IPS-20b (cell line): ENCODE measurements around the gene TFF1.

Experiments used
- H3K27ac ChIP-seq: one replicate; pipeline ENCODE4 v1.5.1; 2013; ENCODE audit warnings: low read length
- H3K27me3 ChIP-seq: 2 replicates; pipeline ENCODE4 v1.6.1; 2013; ENCODE audit warnings: mild to moderate bottlenecking, low read length, inconsistent platforms; ENCODE audit not compliant: insufficient read depth
- H3K36me3 ChIP-seq: 2 replicates; pipeline ENCODE4 v1.6.1; 2013; ENCODE audit warnings: low read depth, mild to moderate bottlenecking, inconsistent platforms, low read length, moderate library complexity; ENCODE audit not compliant: insufficient read depth
- H3K4me1 ChIP-seq: 2 replicates; pipeline ENCODE4 v1.6.1; 2013; ENCODE audit warnings: mild to moderate bottlenecking, control low read depth, inconsistent platforms, low read length, moderate library complexity; ENCODE audit not compliant: insufficient read depth
- H3K4me3 ChIP-seq: 2 replicates; pipeline ENCODE4 v1.5.1; 2013; ENCODE audit warnings: mild to moderate bottlenecking, low read length, inconsistent platforms
- H3K9ac ChIP-seq: 2 replicates; pipeline ENCODE4 v1.6.1; 2013; ENCODE audit warnings: low read depth, mild to moderate bottlenecking, inconsistent platforms, low read length, moderate library complexity
- H3K9me3 ChIP-seq: 2 replicates; pipeline ENCODE4 v1.6.1; 2013; ENCODE audit warnings: mild to moderate bottlenecking, low read depth, low read length, inconsistent platforms; ENCODE audit not compliant: insufficient read depth

Gene TFF1

GRCh38 chr21:42377951-42378340, 11.6 kb upstream of the TFF1 start:
- H3K27me3 ChIP-seq, result peaks cover 24% of the 10 kb centered on the region
- no peak overlapping the region for H3K27ac ChIP-seq
- H3K36me3 ChIP-seq, result no peaks in the 10 kb centered on the region
- H3K4me1 ChIP-seq, result no peaks in the 10 kb centered on the region
- H3K9ac ChIP-seq, result no peak overlapping the region
- H3K9me3 ChIP-seq, result no peaks in the 10 kb centered on the region
- no peak overlapping the region for H3K4me3 ChIP-seq

GRCh38 chr21:42377211-42377950, 11.0 kb upstream of the TFF1 start:
- Histone ChIP-seq H3K9me3 (no peaks in the 10 kb centered on the region), H3K27me3 (peaks cover 25% of the 10 kb centered on the region), H3K27ac (no peak overlapping the region), H3K9ac (no peak overlapping the region), H3K4me3 (no peak overlapping the region), H3K4me1 (no peaks in the 10 kb centered on the region), H3K36me3 (no peaks in the 10 kb centered on the region)

DNA sequence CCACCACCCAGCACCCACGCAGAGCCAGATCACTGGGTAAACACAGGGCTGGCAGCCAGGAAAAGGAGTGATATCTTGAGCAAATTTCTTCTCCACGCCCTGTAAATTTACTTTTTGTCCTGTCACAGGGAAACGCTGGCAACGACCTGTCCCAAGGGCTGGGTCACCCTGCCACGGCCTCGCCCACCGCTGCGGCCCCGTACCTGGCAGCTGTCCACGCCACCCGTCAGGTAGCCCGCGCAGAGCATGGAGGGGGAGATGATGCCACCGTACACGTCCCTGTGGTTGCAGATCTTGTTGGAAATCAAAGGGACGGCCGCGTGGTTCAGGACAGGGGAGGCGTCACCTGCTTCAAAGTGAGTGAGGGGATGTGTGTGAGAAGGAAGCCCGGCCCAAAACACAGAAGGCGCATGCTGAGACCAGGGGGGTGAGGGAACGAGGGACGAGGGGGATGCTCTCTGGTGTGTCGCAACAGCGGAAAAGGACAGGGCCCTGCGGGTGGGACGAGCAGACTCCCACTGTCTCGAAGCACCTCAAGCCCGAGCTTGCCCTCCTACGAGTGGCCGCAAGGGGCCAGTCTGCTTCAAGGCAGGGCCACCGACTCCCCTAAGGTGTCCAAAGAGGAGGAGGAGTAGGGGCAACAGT, 10.1 kb upstream of the TFF1 start:
- Histone ChIP-seq H3K9ac (no peak overlapping the region), H3K4me3 (no peak overlapping the region), H3K4me1 (no peaks in the 10 kb centered on the region), H3K27ac (no peak overlapping the region), H3K27me3 (peaks cover 25% of the 10 kb centered on the region), H3K36me3 (no peaks in the 10 kb centered on the region), H3K9me3 (no peaks in the 10 kb centered on the region)

DNA sequence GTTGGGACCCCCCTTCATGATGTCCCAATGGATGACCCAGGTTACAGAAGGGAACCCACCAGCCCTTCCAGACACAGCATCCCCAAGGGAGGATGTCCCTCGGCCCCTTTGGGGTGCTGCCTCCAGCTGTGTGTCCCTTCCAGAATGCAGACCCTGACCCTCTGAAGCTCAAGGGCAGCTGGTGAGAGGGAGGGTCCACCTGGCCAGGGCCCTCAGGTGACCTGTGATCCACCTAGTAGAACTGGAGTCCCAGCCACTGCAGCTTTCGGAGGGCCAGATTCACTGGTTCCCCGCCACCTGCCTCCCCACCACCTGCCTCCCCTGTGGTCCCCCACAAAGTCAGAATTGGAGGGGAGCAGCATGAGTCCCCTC, 9.6 kb upstream of the TFF1 start:
- no peaks in the 10 kb centered on the region for H3K9me3 ChIP-seq
- no peaks in the 10 kb centered on the region for H3K4me1 ChIP-seq
- peaks cover 25% of the 10 kb centered on the region for H3K27me3 ChIP-seq
- no peaks in the 10 kb centered on the region for H3K36me3 ChIP-seq
- H3K9ac ChIP-seq, result no peak overlapping the region
- H3K4me3 ChIP-seq, result no peak overlapping the region
- H3K27ac ChIP-seq, result no peak overlapping the region

DNA sequence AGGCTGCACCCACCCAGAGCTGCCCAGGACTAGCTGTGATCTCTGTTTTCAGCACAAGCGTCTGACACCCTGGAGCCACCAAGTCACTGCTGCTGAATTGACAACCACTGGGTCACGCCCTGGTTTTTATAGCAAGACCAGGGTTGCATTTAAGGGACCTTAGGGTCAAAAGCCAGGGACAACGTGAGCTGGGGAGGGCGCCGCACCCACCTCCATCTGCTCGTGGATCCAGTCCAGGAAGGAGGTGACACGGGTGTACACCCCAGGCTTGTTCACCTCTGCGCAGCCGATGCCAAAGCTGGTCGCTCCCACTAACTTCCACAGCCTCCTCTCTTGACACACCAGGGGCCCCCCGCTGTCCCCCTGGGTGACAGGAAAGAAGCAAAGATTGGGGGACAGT, 9.2 kb upstream of the TFF1 start:
- no peaks in the 10 kb centered on the region for H3K36me3 ChIP-seq
- H3K9ac ChIP-seq, result no peak overlapping the region
- no peaks in the 10 kb centered on the region for H3K4me1 ChIP-seq
- H3K27me3 ChIP-seq, result peaks cover 25% of the 10 kb centered on the region
- no peak overlapping the region for H3K4me3 ChIP-seq
- no peaks in the 10 kb centered on the region for H3K9me3 ChIP-seq
- H3K27ac ChIP-seq, result no peak overlapping the region

GRCh38 chr21:42374864-42375499, 8.6 kb upstream of the TFF1 start:
- Histone ChIP-seq H3K9ac (no peak overlapping the region), H3K4me3 (no peak overlapping the region), H3K9me3 (no peaks in the 10 kb centered on the region), H3K27me3 (peaks cover 25% of the 10 kb centered on the region), H3K4me1 (no peaks in the 10 kb centered on the region), H3K27ac (no peak overlapping the region), H3K36me3 (no peaks in the 10 kb centered on the region)

DNA sequence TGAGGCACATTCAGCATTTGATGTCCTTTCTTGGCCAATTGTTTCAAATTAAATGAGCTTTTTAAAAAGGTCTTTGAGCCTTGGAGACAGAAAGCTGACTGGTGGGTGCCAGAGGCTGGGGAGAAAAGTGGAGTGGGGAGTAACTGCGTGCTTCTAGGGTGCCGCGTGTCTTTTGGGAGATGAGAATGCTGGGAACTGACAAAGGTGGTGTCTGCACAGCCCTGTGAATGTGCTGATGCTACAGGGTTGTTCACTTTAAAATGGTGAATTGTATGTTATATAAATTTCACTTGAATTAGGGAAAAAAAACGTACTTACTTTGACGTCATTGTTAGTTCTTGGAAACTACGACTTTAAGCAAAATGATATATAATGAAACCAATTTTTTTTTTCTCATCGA, 8.1 kb upstream of the TFF1 start:
- Histone ChIP-seq H3K27ac (no peak overlapping the region), H3K27me3 (peaks cover 25% of the 10 kb centered on the region), H3K9me3 (no peaks in the 10 kb centered on the region), H3K4me1 (no peaks in the 10 kb centered on the region), H3K9ac (no peak overlapping the region), H3K36me3 (no peaks in the 10 kb centered on the region), H3K4me3 (no peak overlapping the region)

DNA sequence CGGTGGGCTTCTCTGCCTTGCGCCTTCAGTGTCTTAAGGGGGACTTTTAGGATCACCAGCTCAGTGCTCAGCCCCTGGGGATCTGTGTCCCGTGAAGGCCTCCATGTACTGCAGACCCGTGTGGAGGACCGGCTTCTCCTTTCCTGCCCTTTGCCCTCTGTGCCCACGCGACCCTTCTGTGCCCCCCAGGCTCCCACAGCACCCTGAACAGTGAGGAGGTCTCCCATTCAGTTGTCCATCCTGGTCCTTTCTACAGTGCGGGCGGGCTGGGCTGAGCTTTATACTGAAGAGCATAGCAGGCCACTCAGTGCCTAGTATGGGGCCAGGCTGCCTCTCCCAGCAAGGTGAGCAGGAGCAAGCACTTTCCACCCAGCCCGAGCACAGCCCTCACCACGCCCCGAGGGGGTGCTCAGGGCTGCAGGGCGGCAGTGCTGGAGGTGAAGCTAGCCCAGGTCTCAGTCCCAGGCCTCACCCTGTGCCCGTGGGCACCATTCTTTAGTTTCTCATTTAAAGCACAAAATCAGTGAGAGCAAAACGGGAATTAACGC, 7.6 kb upstream of the TFF1 start:
- no peak overlapping the region for H3K9ac ChIP-seq
- H3K27me3 ChIP-seq, result peaks cover 25% of the 10 kb centered on the region
- no peak overlapping the region for H3K4me3 ChIP-seq
- no peaks in the 10 kb centered on the region for H3K9me3 ChIP-seq
- no peak overlapping the region for H3K27ac ChIP-seq
- H3K36me3 ChIP-seq, result no peaks in the 10 kb centered on the region
- H3K4me1 ChIP-seq, result no peaks in the 10 kb centered on the region

DNA sequence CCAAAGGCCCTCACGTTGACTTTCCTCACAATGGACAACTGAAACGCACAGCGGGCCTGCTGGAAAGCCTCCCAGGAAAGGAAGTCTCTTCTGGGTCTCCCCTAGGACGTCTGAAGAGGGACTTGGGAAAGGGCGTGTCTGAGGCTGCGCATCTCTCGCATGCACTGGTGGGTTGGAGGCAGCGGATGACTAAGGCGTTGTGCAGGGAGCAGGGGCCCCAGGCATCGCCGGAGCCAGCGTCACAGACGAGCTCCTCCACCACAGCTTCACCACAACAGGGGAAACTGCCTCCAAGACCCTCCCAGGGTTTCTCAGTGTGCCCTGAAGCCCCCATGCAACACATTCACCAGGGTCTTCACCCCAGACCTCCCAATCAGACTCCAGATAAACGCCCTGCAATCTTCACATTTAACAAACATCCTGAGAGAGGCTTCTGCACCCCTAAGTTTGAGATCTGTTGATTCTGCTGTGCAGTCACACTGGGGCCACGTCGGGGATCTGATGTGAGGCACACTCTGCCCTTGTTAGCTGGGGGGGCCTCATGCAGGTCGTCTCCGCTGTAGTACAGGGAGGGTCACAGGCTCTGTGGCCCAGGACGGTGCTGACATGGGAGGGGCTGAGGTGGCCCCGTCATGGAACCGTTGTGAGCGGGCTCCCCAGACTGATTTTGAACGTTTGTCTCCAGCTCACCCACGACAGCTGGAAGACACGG, 7.0 kb upstream of the TFF1 start:
- Histone ChIP-seq H3K4me3 (no peak overlapping the region), H3K27ac (no peak overlapping the region), H3K4me1 (no peaks in the 10 kb centered on the region), H3K27me3 (peaks cover 25% of the 10 kb centered on the region), H3K9me3 (no peaks in the 10 kb centered on the region), H3K36me3 (no peaks in the 10 kb centered on the region), H3K9ac (no peak overlapping the region)

DNA sequence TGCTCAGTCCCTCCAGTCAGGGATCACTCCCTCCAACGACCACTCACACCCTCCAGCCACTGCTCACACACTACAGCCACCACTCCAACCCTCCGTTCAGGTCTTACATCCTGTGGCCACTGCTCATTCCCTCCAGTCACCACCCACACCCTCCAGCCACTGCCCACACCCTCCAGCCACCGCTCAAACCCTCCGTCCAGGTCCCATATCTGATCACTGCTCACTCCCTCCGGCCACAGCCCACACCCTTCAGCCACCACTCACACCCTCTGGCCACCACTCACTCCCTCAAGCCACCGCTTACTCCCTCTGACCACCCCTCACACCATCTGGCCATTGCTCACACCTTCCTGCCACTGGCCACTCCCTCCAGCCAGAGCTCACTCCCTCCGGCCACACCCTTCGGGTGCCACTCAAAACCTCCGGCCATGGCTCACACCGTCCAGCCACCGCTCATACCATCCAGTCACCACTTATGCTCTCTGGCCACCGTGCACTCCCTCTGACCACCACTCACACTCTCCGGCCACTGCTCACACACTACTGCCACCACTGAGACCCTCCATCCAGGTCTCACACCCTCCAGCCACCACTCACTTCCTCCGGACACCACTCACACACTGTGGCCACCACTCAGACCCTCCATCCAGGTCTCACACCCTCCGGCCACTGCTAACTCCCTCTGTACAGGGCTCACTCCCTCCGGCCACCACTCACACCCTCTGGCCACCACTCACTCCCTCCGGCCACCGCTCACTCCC, 4.7 kb upstream of the TFF1 start:
- no peaks in the 10 kb centered on the region for H3K4me1 ChIP-seq
- H3K4me3 ChIP-seq, result no peak overlapping the region
- peaks cover 25% of the 10 kb centered on the region for H3K27me3 ChIP-seq
- H3K9me3 ChIP-seq, result no peaks in the 10 kb centered on the region
- no peak overlapping the region for H3K9ac ChIP-seq
- no peaks in the 10 kb centered on the region for H3K36me3 ChIP-seq
- no peak overlapping the region for H3K27ac ChIP-seq

- Histone ChIP-seq H3K9me3 (no peaks in the 10 kb centered on the region), H3K27ac (no peak overlapping the region), H3K27me3 (peaks cover 19% of the 10 kb centered on the region), H3K36me3 (no peaks in the 10 kb centered on the region), H3K4me3 (no peak overlapping the region), H3K4me1 (no peaks in the 10 kb centered on the region), H3K9ac (no peak overlapping the region)
Measured at GRCh38 chr21:42369821-42370220, 3.5 kb upstream of the TFF1 start.
